ENCODE data around the gene GPR155. TPM values are rescaled to one million over a fixed set of nuclear protein-coding genes. Genes with fewer than 3 reads are reported as not detected.

GPR155 gene
- total and polyA plus RNA-seq, 2 of the 4 experiments (the other 2 are of a cell fraction), result 2.3 to 3.4 TPM

DNA sequence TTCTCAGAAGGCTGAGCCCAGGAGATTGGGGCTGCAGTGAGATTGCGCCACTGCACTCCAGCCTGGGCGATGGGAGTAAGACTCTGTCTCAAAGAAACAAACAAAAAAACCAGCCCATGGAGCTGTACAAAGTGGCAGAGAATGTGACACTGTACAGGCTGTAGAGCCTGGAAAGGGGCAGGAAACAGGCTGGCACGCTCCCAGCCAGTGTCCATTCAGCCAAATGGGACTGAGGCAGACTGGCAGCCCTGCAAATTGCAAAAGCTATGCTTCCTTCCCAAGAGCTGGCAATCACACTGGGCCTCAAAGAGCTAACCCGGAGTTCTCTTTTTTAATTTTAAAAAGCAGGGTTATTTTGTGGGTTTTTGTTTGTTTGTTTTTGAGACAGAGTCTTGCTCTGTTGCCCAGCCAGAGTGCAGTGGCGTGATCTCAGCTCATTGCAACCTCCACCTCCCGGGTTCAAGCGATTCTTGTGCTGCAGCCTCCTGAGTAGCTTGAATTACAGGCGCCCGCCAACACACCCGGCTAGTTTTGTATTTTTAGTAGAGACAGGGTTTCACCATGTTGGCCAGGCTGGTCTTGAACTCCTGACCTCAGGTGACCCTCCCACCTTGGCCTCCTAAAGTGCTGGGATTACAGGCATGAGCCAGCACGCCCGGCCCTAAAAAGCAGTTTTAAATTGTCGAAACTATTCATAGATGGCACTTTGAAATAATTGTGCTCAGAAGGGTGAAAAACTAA, 48.5 kb downstream of the GPR155 start:
- Histone ChIP-seq H3K9ac (ENCODE audit: low read depth, low read length) (no peak overlapping the region), H3K27me3 (ENCODE audit: control insufficient read depth, insufficient read depth, low read length) (no peaks in the 10 kb centered on the region), H2BK120ac (ENCODE audit: low read depth, low read length) (no peak overlapping the region), H3K27ac (ENCODE audit: insufficient read depth, low read length) (no peak overlapping the region), H4K20me1 (ENCODE audit: insufficient read depth, low read length) (no peaks in the 10 kb centered on the region), H3K4ac (ENCODE audit: low read depth, low read length) (no peak overlapping the region), H3K9me1 (ENCODE audit: insufficient read depth, low read length) (peaks cover 2% of the 10 kb centered on the region; the same call in 1 of the 2 replicates), H4K5ac (ENCODE audit: low read depth, low read length) (no peak overlapping the region), H3K56ac (ENCODE audit: extremely low read depth, insufficient read depth, low read length) (no peak overlapping the region), H3K14ac (replicated peaks; ENCODE audit: low read depth, low read length) (no peak overlapping the region), H3K4me1 (ENCODE audit: control insufficient read depth, insufficient read depth, low read length) (peaks cover 10% of the 10 kb centered on the region), H2AFZ (replicated peaks; ENCODE audit: low read length, poor library complexity) (no peak overlapping the region), H2AK9ac (replicated peaks; ENCODE audit: low read depth, low read length, poor library complexity) (no peak overlapping the region), H3K18ac (ENCODE audit: low read depth, low read length) (no peak overlapping the region), H3K79me1 (ENCODE audit: low read depth in 1 of 2, low read length in 2 of 2) (no peaks in the 10 kb centered on the region), H3K36me3 (ENCODE audit: control insufficient read depth, insufficient read depth, low read length) (no peaks in the 10 kb centered on the region), H4K8ac (ENCODE audit: low read depth in 2 of 2, low read length in 2 of 2) (no peak overlapping the region), H3K9me3 (ENCODE audit: control insufficient read depth, insufficient read depth, low read length) (no peaks in the 10 kb centered on the region), H2AK5ac (ENCODE audit: low read depth, low read length) (no peak overlapping the region), H3K23ac (ENCODE audit: low read depth, low read length) (no peak overlapping the region), H3K4me3 (ENCODE audit: insufficient read depth, low read depth, low read length) (no peak overlapping the region), H2BK20ac (ENCODE audit: low read depth, low read length) (no peak overlapping the region), H2BK15ac (ENCODE audit: low read depth, low read length) (no peak overlapping the region), H3K4me2 (ENCODE audit: low read depth, low read length) (no peak overlapping the region), H4K91ac (ENCODE audit: insufficient read depth, low read depth, low read length) (no peak overlapping the region), H2BK5ac (ENCODE audit: low read depth, low read length, poor library complexity, severe bottlenecking) (no peak overlapping the region)
- TF ChIP-seq BHLHE40 (IDR thresholded peaks at IDR 0.05; ENCODE audit: low read depth, low read length) (no peak), CHD1 (IDR thresholded peaks at IDR 0.05; ENCODE audit: low read depth, low read length) (no peak), SMC3 (IDR thresholded peaks at IDR 0.05; ENCODE audit: low read depth, low read length) (no peak), MXI1 (IDR thresholded peaks at IDR 0.05; ENCODE audit: borderline replicate concordance, low read depth, low read length) (no peak), RCOR1 (IDR thresholded peaks at IDR 0.05; ENCODE audit: insufficient replicate concordance, low read length) (no peak), CEBPB (IDR thresholded peaks at IDR 0.05; ENCODE audit: low read depth, low read length) (no peak), CTCF (conservative IDR thresholded peaks at IDR 0.05; ENCODE audit: low read depth, low read length) (no peak), MAFK (IDR thresholded peaks at IDR 0.05; ENCODE audit: low read depth, low read length) (no peak)
- TF ChIP-seq, protein P1, sequence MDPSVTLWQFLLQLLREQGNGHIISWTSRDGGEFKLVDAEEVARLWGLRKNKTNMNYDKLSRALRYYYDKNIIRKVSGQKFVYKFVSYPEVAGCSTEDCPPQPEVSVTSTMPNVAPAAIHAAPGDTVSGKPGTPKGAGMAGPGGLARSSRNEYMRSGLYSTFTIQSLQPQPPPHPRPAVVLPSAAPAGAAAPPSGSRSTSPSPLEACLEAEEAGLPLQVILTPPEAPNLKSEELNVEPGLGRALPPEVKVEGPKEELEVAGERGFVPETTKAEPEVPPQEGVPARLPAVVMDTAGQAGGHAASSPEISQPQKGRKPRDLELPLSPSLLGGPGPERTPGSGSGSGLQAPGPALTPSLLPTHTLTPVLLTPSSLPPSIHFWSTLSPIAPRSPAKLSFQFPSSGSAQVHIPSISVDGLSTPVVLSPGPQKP (IDR thresholded peaks at IDR 0.05; ENCODE audit: borderline replicate concordance, low read depth, low read length), result no peak
- TF ChIP-seq, protein P2, sequence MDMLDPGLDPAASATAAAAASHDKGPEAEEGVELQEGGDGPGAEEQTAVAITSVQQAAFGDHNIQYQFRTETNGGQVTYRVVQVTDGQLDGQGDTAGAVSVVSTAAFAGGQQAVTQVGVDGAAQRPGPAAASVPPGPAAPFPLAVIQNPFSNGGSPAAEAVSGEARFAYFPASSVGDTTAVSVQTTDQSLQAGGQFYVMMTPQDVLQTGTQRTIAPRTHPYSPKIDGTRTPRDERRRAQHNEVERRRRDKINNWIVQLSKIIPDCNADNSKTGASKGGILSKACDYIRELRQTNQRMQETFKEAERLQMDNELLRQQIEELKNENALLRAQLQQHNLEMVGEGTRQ (IDR thresholded peaks at IDR 0.05; ENCODE audit: low read depth, low read length), result no peak
- ATAC-seq (ENCODE audit: low read depth), result no peak
- BruUV-seq (replicated peaks), result no TSS peak
- POLR2A ChIA-PET (ENCODE audit: unreplicated experiment), result no interaction called here
- in situ Hi-C loops (cut with MboI; ENCODE audit: low sequenced_read_pairs), result no loop called here
- intact Hi-C loops (cut with micrococcal nuclease), result no loop called here
- CTCF ChIA-PET, result interaction anchor here (0.5 kb wide), 1 partner anchor 59 kb away, joined by 3 read pairs; no protein-coding TSS in a partner anchor
- DNase-seq, result no peak
- dilution Hi-C loops (cut with HindIII; ENCODE audit: low sequenced_read_pairs, unreplicated experiment), result no loop called here
- WGBS, 2 experiments (ENCODE audit: extremely low coverage in 2 of 2, insufficient read length in 1 of 2), result 100% methylated on average over 4 of the region's 13 CpGs; no CpG with 5 or more reads in 1 of the 2 experiments

Data from IMR-90 (cell line).